OCI-LY7 (cell line): Measurements from ENCODE around the gene COX7B2. TPM values are rescaled to one million over a fixed set of nuclear protein-coding genes. Genes with fewer than 3 reads are reported as not detected.

Experiments
- BruUV-seq: library from RNA; stranded (reverse); fragments of 400-500 nt; replicated peaks from 2 replicates; lab custom pipeline; 2021; lab: Mats Ljungman, UMichigan
- CTCF ChIA-PET: fragments of 300-600 bp; sonication (Branson Sonifier 250); formaldehyde crosslinking; loops from one replicate; lab custom pipeline; 2022; ENCODE audit warnings: antibody characterized with exemption; ENCODE audit not compliant: unreplicated experiment; lab: Charles Lee
- POLR2A ChIA-PET: fragments of 300-600 bp; sonication (Branson Sonifier 250); formaldehyde crosslinking; loops from one replicate; lab custom pipeline; 2022; ENCODE audit warnings: antibody characterized with exemption; lab: Charles Lee
- DNase-seq: peaks from one replicate; pipeline ENCODE4 v3.0.0-alpha.2; 2015; ENCODE audit warnings: low spot score
- H2AFZ ChIP-seq: fragments of 200-600 bp; sonication (generic), shearing (Covaris generic); 2 replicates; pipeline ENCODE4 v1.6.1; 2014; ENCODE audit warnings: mild to moderate bottlenecking, antibody characterized with exemption, low read length, moderate library complexity
- H3K27ac ChIP-seq: fragments of 200-600 bp; sonication (generic); 2 replicates; pipeline ENCODE4 v1.5.1; 2014; ENCODE audit warnings: mixed run types, low read depth, mild to moderate bottlenecking, moderate library complexity, low read length, inconsistent platforms; ENCODE audit not compliant: poor library complexity, severe bottlenecking
- H3K36me3 ChIP-seq: fragments of 200-600 bp; sonication (generic); 2 replicates; pipeline ENCODE4 v1.6.1; 2014; ENCODE audit warnings: mild to moderate bottlenecking, antibody characterized with exemption, low read length, moderate library complexity, mixed read lengths; ENCODE audit not compliant: insufficient read depth
- H3K4me1 ChIP-seq: fragments of 200-600 bp; sonication (generic); 2 replicates; pipeline ENCODE4 v1.5.1; 2014; ENCODE audit warnings: mild to moderate bottlenecking, low read length; ENCODE audit not compliant: insufficient read depth, poor library complexity, severe bottlenecking
- H3K4me2 ChIP-seq: fragments of 200-600 bp; sonication (generic); 2 replicates; pipeline ENCODE4 v1.6.1; 2014; ENCODE audit warnings: mild to moderate bottlenecking, low read length
- H3K4me3 ChIP-seq: fragments of 200-600 bp; sonication (generic); 2 replicates; pipeline ENCODE4 v1.5.1; 2014; ENCODE audit warnings: mild to moderate bottlenecking, low read depth, low read length; ENCODE audit not compliant: poor library complexity, severe bottlenecking
- H3K79me2 ChIP-seq: fragments of 200-600 bp; sonication (generic); 2 replicates; pipeline ENCODE4 v1.6.1; 2016; ENCODE audit warnings: low read depth, mild to moderate bottlenecking, low read length, moderate library complexity, mixed read lengths; ENCODE audit not compliant: insufficient read depth
- H3K9me2 ChIP-seq: fragments of 200-600 bp; sonication (generic); 2 replicates; pipeline ENCODE4 v1.6.1; 2016; ENCODE audit warnings: mild to moderate bottlenecking, low read length, mixed read lengths; ENCODE audit not compliant: insufficient read depth
- H3K9me3 ChIP-seq: fragments of 200-600 bp; sonication (generic); 2 replicates; pipeline ENCODE4 v1.6.1; 2014; ENCODE audit warnings: mild to moderate bottlenecking, mixed run types, low read length, mixed read lengths
- H4K20me1 ChIP-seq: fragments of 200-600 bp; sonication (generic); 2 replicates; pipeline ENCODE4 v1.6.1; 2014; ENCODE audit warnings: mild to moderate bottlenecking, antibody characterized with exemption, low read length, moderate library complexity, mixed read lengths; ENCODE audit not compliant: insufficient read depth
- EZH2phosphoT487 ChIP-seq: fragments of 200-600 bp; sonication (generic); IDR thresholded peaks from 2 replicates; pipeline ENCODE4 v1.6.1; 2018; ENCODE audit warnings: low read depth, borderline replicate concordance, mild to moderate bottlenecking, mixed run types, antibody characterized with exemption, low read length, moderate library complexity, mixed read lengths
- intact Hi-C: fragments of 100-400 bp; cut with micrococcal nuclease; formaldehyde crosslinking; loops from one replicate; pipeline ENCODE4 v1.10.0; 2022; ENCODE audit not compliant: unreplicated experiment
- total RNA-seq, 2 experiments: library from RNA; depleted of rRNA in 1 of 2; stranded (reverse); fragments of >200 nt in 1 of 2; shearing (Covaris generic) in 1 of 2; gene quantifications; 2 replicates each; pipeline ENCODE4 v1.2.3, GENCODE V29; 2014 to 2022
- TF ChIP-seq, protein P1 (sequence below): fragments of 200-600 bp; sonication (generic); conservative IDR thresholded peaks from 2 replicates; pipeline ENCODE4 v1.5.1; 2014; ENCODE audit warnings: mild to moderate bottlenecking, antibody characterized with exemption, low read length, moderate library complexity, mixed read lengths

The COX7B2 gene
- total RNA-seq, 2 experiments from 2014 or later: not detected

DNA sequence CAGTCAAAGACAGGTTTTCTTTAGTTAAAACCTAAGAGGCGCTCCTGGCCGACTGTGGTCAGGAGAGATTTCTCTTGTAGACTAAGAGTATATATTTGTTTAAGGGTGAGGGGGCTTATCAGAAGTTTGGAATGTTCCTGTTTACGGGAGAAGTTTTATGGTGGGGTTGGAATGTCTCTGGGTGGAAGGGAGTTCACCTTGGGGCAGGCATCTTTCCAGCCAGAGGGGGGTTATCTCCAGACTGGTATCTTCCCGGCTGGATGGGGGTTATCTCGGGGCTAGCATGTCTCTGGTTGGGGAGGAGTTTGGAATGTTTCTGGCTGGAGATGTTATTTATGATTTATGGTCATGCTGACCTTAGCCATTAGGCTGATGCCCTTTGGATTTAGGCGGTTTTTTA, 116.0 kb downstream of the COX7B2 start:
- H3K4me1 ChIP-seq: no peaks in the 10 kb centered on the region
- no peaks in the 10 kb centered on the region for H4K20me1 ChIP-seq
- no peak for TF ChIP-seq EZH2phosphoT487
- TF ChIP-seq, protein P1, sequence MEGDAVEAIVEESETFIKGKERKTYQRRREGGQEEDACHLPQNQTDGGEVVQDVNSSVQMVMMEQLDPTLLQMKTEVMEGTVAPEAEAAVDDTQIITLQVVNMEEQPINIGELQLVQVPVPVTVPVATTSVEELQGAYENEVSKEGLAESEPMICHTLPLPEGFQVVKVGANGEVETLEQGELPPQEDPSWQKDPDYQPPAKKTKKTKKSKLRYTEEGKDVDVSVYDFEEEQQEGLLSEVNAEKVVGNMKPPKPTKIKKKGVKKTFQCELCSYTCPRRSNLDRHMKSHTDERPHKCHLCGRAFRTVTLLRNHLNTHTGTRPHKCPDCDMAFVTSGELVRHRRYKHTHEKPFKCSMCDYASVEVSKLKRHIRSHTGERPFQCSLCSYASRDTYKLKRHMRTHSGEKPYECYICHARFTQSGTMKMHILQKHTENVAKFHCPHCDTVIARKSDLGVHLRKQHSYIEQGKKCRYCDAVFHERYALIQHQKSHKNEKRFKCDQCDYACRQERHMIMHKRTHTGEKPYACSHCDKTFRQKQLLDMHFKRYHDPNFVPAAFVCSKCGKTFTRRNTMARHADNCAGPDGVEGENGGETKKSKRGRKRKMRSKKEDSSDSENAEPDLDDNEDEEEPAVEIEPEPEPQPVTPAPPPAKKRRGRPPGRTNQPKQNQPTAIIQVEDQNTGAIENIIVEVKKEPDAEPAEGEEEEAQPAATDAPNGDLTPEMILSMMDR: no peak
- H3K9me2 ChIP-seq: no peaks in the 10 kb centered on the region
- H2AFZ ChIP-seq: no peak overlapping the region
- intact Hi-C loops: no loop called here
- no peaks in the 10 kb centered on the region for H3K9me3 ChIP-seq
- ChIA-PET CTCF (no interaction called here), POLR2A (no interaction called here)
- BruUV-seq: no TSS peak
- H3K4me2 ChIP-seq: no peak overlapping the region
- no peak for DNase-seq
- H3K27ac ChIP-seq: no peak overlapping the region
- H3K4me3 ChIP-seq: no peak overlapping the region
- H3K36me3 ChIP-seq: no peaks in the 10 kb centered on the region
- no peaks in the 10 kb centered on the region for H3K79me2 ChIP-seq

DNA sequence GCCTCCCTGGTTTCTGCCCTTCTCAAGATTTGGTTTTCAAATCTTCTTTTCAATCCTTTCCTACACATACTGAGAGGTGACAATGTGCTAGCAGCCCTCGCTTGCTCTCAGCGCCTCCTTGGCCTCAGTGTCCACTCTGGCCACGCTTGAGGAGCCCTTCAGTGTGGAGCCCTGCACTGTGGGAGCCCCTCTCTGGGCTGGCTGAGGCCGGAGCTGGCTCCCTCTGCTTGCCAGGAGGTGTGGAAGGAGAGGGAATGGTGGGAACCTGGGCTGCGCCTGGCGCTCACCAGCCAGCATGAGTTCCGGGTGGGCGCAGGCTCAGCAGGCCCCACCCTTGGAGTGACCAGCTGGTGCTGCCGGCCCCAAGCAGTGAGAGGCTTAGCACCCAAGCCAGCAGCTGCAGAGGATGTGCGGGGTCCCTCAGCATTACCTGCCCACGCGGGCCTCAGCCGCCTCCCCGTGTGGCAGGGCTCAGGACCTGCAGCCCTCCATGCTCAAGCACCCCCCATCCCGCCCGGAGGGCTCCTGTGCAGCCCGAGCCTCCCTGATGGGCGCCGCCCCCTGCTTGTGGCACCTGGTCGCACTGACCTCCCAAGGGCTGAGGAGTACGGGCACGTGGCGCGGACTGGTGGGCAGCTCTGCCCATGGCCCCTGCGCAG, 127.5 kb downstream of the COX7B2 start:
- ChIA-PET CTCF (no interaction called here), POLR2A (interaction anchor here (0.6 kb wide), 1 partner anchor 9 kb away, joined by 3 read pairs; no protein-coding TSS in a partner anchor)
- H3K4me2 ChIP-seq: no peak overlapping the region
- no peak for DNase-seq
- H4K20me1 ChIP-seq: no peaks in the 10 kb centered on the region
- no peak overlapping the region for H2AFZ ChIP-seq
- no peaks in the 10 kb centered on the region for H3K9me3 ChIP-seq
- H3K4me1 ChIP-seq: no peaks in the 10 kb centered on the region
- H3K79me2 ChIP-seq: no peaks in the 10 kb centered on the region
- no peak overlapping the region for H3K27ac ChIP-seq
- H3K9me2 ChIP-seq: no peaks in the 10 kb centered on the region
- intact Hi-C loops: no loop called here
- TF ChIP-seq, protein P1: no peak
- TF ChIP-seq EZH2phosphoT487: no peak
- no TSS peak for BruUV-seq
- no peaks in the 10 kb centered on the region for H3K36me3 ChIP-seq
- H3K4me3 ChIP-seq: no peak overlapping the region

DNA sequence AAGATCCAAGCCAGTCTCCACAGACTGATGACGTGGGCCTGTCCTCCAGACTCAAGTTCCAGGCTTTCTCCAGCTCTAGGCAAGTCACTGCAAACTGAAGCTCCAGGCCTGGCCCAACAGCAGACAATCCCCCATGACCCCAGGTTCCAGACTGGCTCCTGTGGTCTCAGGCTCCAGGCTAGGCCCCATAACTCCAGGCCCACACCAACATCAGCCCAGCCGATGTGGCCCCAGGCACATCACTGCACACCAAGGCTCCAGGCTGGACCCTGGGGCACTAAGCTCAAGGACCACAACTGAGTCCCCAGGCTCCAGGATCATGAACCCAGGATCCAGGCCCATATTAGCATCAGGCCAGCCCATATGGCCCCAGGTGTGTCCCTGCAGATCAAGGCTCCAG, 143.6 kb downstream of the COX7B2 start:
- no peaks in the 10 kb centered on the region for H4K20me1 ChIP-seq
- TF ChIP-seq, protein P1: no peak
- TF ChIP-seq EZH2phosphoT487: no peak
- ChIA-PET CTCF (no interaction called here), POLR2A (no interaction called here)
- H3K79me2 ChIP-seq: no peaks in the 10 kb centered on the region
- DNase-seq: no peak
- H3K4me1 ChIP-seq: no peaks in the 10 kb centered on the region
- H3K4me2 ChIP-seq: no peak overlapping the region
- H3K27ac ChIP-seq: no peak overlapping the region
- no TSS peak for BruUV-seq
- H3K4me3 ChIP-seq: no peak overlapping the region
- H2AFZ ChIP-seq: no peak overlapping the region
- no peaks in the 10 kb centered on the region for H3K9me2 ChIP-seq
- no peaks in the 10 kb centered on the region for H3K36me3 ChIP-seq
- no peaks in the 10 kb centered on the region for H3K9me3 ChIP-seq
- intact Hi-C loops: no loop called here
